Panc1 (cell line): ENCODE data around the gene IGIP. TPM values are rescaled to one million over a fixed set of nuclear protein-coding genes. Genes with fewer than 3 reads are reported as not detected.

Source experiments
- ATAC-seq: fragments of 200-7000 bp; cut with Tn5 transposase; 2 replicates; pipeline ENCODE4 v1.9.1; 2020; ENCODE audit warnings: mild to moderate bottlenecking, moderate library complexity
- BruUV-seq: library from RNA; stranded (reverse); fragments of 400-500 nt; replicated peaks from 2 replicates; lab custom pipeline; 2021; lab: Mats Ljungman, UMichigan
- CTCF ChIA-PET: fragments of 300-600 bp; sonication (Branson Sonifier 250); formaldehyde crosslinking; loops from one replicate; lab custom pipeline; 2022; ENCODE audit warnings: antibody characterized with exemption; lab: Charles Lee
- POLR2A ChIA-PET: fragments of 300-600 bp; sonication (Branson Sonifier 250); formaldehyde crosslinking; loops from one replicate; lab custom pipeline; 2022; ENCODE audit warnings: antibody characterized with exemption; lab: Charles Lee
- DNase-seq: peaks from one replicate; pipeline ENCODE4 v3.0.0-alpha.2; 2010; ENCODE audit warnings: low read depth, low spot score
- H3K27ac ChIP-seq: 2 replicates; pipeline ENCODE4 v1.5.1; 2011; ENCODE audit warnings: mild to moderate bottlenecking, low read length, inconsistent platforms
- H3K27me3 ChIP-seq: fragments of 200-500 bp; sonication (Bioruptor generic); 2 replicates; pipeline ENCODE4 v1.6.0; 2014; ENCODE audit warnings: low read length, inconsistent platforms; ENCODE audit not compliant: control insufficient read depth, insufficient read depth
- H3K36me3 ChIP-seq: fragments of 200-500 bp; sonication (Bioruptor generic); 2 replicates; pipeline ENCODE4 v1.5.1; 2014; ENCODE audit warnings: inconsistent platforms, mild to moderate bottlenecking, low read length, moderate library complexity; ENCODE audit not compliant: control insufficient read depth, insufficient read depth
- H3K4me1 ChIP-seq: 2 replicates; pipeline ENCODE4 v1.5.1; 2011; ENCODE audit warnings: inconsistent platforms, mild to moderate bottlenecking, low read length, moderate library complexity; ENCODE audit not compliant: control insufficient read depth, insufficient read depth
- H3K4me3 ChIP-seq, 2 experiments: 2 replicates each; pipeline ENCODE4 v1.5.1; 2011 to 2012; ENCODE audit warnings: low read depth in 2 of 2, low read length in 2 of 2, mild to moderate bottlenecking in 2 of 2, inconsistent platforms in 1 of 2, moderate library complexity in 1 of 2
- H3K9me3 ChIP-seq: fragments of 200-500 bp; sonication (Bioruptor generic); 2 replicates; pipeline ENCODE4 v1.5.1; 2014; ENCODE audit warnings: low read depth, mild to moderate bottlenecking, inconsistent platforms, low read length, moderate library complexity; ENCODE audit not compliant: control insufficient read depth, insufficient read depth
- POLR2AphosphoS5 ChIP-seq: IDR thresholded peaks from 2 replicates; pipeline ENCODE4 v1.6.1; 2012; ENCODE audit warnings: mild to moderate bottlenecking, low read depth, low read length, moderate library complexity
- SIN3A ChIP-seq: IDR thresholded peaks from 2 replicates; pipeline ENCODE4 v1.6.1; 2012; ENCODE audit warnings: low read depth, mild to moderate bottlenecking, low read length, moderate library complexity, borderline replicate concordance; ENCODE audit not compliant: insufficient read depth
- TCF7L2 ChIP-seq: IDR thresholded peaks from 2 replicates; pipeline ENCODE4 v1.6.1; 2011; ENCODE audit warnings: mild to moderate bottlenecking, low read depth, low read length, inconsistent platforms
- in situ Hi-C: cut with HindIII; loops from 2 replicates; pipeline ENCODE4 v1.10.0; 2016; ENCODE audit warnings: low sequenced_read_pairs, low pct_unique_long_range_greater_than_20kb
- intact Hi-C: fragments of 100-400 bp; cut with micrococcal nuclease; formaldehyde crosslinking; loops from one replicate; pipeline ENCODE4 v1.10.0; 2022; ENCODE audit not compliant: unreplicated experiment
- total RNA-seq: library from RNA; stranded (reverse); gene quantifications from one replicate; pipeline ENCODE4 v1.2.1, GENCODE V29; 2021; ENCODE audit not compliant: unreplicated experiment
- TF ChIP-seq, protein P1 (sequence below), 2 experiments: IDR thresholded peaks; 2 replicates each; pipeline ENCODE4 v1.6.1; 2011 to 2012; ENCODE audit warnings: low read depth in 2 of 2, control low read depth in 1 of 2, low read length in 1 of 2, mild to moderate bottlenecking in 1 of 2, moderate library complexity in 1 of 2; ENCODE audit not compliant: insufficient read depth in 1 of 2
- TF ChIP-seq, protein P2 (sequence below): fragments of 450-650 bp; IDR thresholded peaks from 2 replicates; pipeline ENCODE4 v1.5.1; 2017; ENCODE audit warnings: mild to moderate bottlenecking

Gene IGIP
- total RNA-seq, 1 experiment from 2014 or later: 7.7 TPM

DNA sequence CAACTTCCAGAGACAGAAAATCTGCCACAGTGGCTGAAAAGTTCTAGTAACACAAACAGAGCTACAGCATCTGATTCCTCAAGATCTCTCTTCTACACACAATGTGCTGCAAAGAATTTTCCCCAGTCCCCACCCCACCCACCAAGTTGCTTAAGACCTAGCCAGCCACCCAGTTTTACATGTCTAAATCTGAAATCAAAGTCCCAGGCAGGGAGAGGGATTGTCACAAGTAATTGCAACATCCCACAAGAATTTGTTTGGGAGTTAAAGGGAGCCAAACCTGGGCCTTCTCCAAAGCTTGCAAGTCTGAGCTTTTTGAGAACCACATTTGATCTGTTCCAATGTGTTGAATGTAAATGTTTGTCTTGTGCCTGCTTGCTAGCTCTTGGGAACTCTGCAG, 15.5 kb downstream of the IGIP start:
- ChIA-PET POLR2A (no interaction called here), CTCF (no interaction called here)
- TF ChIP-seq, protein P1, sequence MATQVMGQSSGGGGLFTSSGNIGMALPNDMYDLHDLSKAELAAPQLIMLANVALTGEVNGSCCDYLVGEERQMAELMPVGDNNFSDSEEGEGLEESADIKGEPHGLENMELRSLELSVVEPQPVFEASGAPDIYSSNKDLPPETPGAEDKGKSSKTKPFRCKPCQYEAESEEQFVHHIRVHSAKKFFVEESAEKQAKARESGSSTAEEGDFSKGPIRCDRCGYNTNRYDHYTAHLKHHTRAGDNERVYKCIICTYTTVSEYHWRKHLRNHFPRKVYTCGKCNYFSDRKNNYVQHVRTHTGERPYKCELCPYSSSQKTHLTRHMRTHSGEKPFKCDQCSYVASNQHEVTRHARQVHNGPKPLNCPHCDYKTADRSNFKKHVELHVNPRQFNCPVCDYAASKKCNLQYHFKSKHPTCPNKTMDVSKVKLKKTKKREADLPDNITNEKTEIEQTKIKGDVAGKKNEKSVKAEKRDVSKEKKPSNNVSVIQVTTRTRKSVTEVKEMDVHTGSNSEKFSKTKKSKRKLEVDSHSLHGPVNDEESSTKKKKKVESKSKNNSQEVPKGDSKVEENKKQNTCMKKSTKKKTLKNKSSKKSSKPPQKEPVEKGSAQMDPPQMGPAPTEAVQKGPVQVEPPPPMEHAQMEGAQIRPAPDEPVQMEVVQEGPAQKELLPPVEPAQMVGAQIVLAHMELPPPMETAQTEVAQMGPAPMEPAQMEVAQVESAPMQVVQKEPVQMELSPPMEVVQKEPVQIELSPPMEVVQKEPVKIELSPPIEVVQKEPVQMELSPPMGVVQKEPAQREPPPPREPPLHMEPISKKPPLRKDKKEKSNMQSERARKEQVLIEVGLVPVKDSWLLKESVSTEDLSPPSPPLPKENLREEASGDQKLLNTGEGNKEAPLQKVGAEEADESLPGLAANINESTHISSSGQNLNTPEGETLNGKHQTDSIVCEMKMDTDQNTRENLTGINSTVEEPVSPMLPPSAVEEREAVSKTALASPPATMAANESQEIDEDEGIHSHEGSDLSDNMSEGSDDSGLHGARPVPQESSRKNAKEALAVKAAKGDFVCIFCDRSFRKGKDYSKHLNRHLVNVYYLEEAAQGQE (IDR thresholded peaks at IDR 0.05; ENCODE audit: insufficient read depth in 1 of 2, low read depth in 2 of 2, low read length in 1 of 2): no peak
- TF ChIP-seq POLR2AphosphoS5 (no peak), TCF7L2 (no peak), SIN3A (no peak)
- TF ChIP-seq, protein P2, sequence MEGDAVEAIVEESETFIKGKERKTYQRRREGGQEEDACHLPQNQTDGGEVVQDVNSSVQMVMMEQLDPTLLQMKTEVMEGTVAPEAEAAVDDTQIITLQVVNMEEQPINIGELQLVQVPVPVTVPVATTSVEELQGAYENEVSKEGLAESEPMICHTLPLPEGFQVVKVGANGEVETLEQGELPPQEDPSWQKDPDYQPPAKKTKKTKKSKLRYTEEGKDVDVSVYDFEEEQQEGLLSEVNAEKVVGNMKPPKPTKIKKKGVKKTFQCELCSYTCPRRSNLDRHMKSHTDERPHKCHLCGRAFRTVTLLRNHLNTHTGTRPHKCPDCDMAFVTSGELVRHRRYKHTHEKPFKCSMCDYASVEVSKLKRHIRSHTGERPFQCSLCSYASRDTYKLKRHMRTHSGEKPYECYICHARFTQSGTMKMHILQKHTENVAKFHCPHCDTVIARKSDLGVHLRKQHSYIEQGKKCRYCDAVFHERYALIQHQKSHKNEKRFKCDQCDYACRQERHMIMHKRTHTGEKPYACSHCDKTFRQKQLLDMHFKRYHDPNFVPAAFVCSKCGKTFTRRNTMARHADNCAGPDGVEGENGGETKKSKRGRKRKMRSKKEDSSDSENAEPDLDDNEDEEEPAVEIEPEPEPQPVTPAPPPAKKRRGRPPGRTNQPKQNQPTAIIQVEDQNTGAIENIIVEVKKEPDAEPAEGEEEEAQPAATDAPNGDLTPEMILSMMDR: no peak
- Histone ChIP-seq H3K27ac (no peak overlapping the region), H3K9me3 (no peaks in the 10 kb centered on the region), H3K36me3 (no peaks in the 10 kb centered on the region), H3K4me3 (no peak overlapping the region), H3K27me3 (no peaks in the 10 kb centered on the region), H3K4me1 (peaks cover 5% of the 10 kb centered on the region; the same call in 1 of the 2 replicates)
- DNase-seq (no peak), ATAC-seq (no peak)
- intact Hi-C loops (no loop called here), in situ Hi-C loops (no loop called here)
- no TSS peak for BruUV-seq

DNA sequence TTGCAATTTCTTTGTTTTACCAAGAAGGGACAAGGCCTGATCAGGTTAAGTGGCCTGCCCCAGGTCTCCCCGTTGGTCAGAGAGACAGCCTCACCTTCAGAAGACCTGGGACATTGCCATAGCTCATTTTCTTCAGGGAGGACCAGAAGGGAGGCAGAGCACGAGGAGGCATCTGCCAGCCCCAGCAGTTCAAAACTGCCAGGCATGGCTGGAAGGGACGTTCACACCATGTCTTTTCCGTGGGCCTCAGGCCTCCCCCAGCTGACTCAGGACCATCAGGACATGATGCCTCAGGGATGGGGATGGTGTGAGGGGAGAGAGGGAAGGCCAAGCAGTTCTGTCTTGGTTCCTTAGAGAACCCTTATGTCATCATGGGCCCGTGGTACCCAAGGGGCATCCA, 16.5 kb downstream of the IGIP start:
- in situ Hi-C loops: no loop called here
- Histone ChIP-seq H3K9me3 (no peaks in the 10 kb centered on the region), H3K4me3 (no peak overlapping the region), H3K36me3 (no peaks in the 10 kb centered on the region), H3K27me3 (no peaks in the 10 kb centered on the region), H3K4me1 (peaks cover 5% of the 10 kb centered on the region; the same call in 1 of the 2 replicates), H3K27ac (no peak overlapping the region)
- BruUV-seq: no TSS peak
- POLR2A ChIA-PET: no interaction called here
- intact Hi-C loops: no loop called here
- DNase-seq: no peak
- CTCF ChIA-PET: interaction anchor here (0.6 kb wide), 1 partner anchor 35 kb away, joined by 4 read pairs; no protein-coding TSS in a partner anchor
- TF ChIP-seq TCF7L2: no peak
- TF ChIP-seq, protein P2: no peak
- TF ChIP-seq, protein P1 (IDR thresholded peaks at IDR 0.05; ENCODE audit: insufficient read depth in 1 of 2, low read depth in 2 of 2, low read length in 1 of 2): no peak
- no peak for TF ChIP-seq POLR2AphosphoS5
- TF ChIP-seq SIN3A: no peak
- no peak for ATAC-seq
